Measurements from ENCODE around the gene RYR2.
"Not testable (repeated sequence)": the region's sequence is repeated elsewhere in the genome, so short reads cannot be mapped to it uniquely, and the experiment has no call there.

RYR2 gene

GRCh38 chr1:237145379-237146135 lies 103.6 kb downstream of the RYR2 start:
- no peak for DNase-seq (ENCODE audit: low spot score)

- no peak for DNase-seq (ENCODE audit: low spot score)
Observed at GRCh38 chr1:237146241-237146640, 104.3 kb downstream of the RYR2 start.

GRCh38 chr1:237149857-237150256 lies 107.9 kb downstream of the RYR2 start:
- DNase-seq (ENCODE audit: low spot score): no peak

GRCh38 chr1:237151979-237152378 lies 110.0 kb downstream of the RYR2 start:
- DNase-seq (ENCODE audit: low spot score): not testable (repeated sequence)

GRCh38 chr1:237152506-237153335 lies 110.7 kb downstream of the RYR2 start:
- no peak for DNase-seq (ENCODE audit: low spot score)

GRCh38 chr1:237154157-237154556 lies 112.2 kb downstream of the RYR2 start:
- no peak for DNase-seq (ENCODE audit: low spot score)

GRCh38 chr1:237164406-237165352 lies 122.7 kb downstream of the RYR2 start:
- DNase-seq (ENCODE audit: low spot score): no peak

- no peak for DNase-seq (ENCODE audit: low spot score)
Observed at GRCh38 chr1:237166086-237166485, 124.1 kb downstream of the RYR2 start.

GRCh38 chr1:237166593-237167101 lies 124.7 kb downstream of the RYR2 start:
- DNase-seq (ENCODE audit: low spot score): no peak

GRCh38 chr1:237170149-237170548 lies 128.2 kb downstream of the RYR2 start:
- DNase-seq (ENCODE audit: low spot score): no peak

- no peak for DNase-seq (ENCODE audit: low spot score)
Observed at GRCh38 chr1:237171454-237172117, 129.6 kb downstream of the RYR2 start.

- DNase-seq (ENCODE audit: low spot score): no peak
Observed at GRCh38 chr1:237172118-237172485, 130.1 kb downstream of the RYR2 start.

GRCh38 chr1:237179503-237179902 lies 137.5 kb downstream of the RYR2 start:
- no peak for DNase-seq (ENCODE audit: low spot score)

- no peak for DNase-seq (ENCODE audit: low spot score)
Observed at GRCh38 chr1:237180256-237180655, 138.3 kb downstream of the RYR2 start.

GRCh38 chr1:237181743-237182317 lies 139.8 kb downstream of the RYR2 start:
- DNase-seq (ENCODE audit: low spot score): no peak

GRCh38 chr1:237183963-237184540 lies 142.1 kb downstream of the RYR2 start:
- no peak for DNase-seq (ENCODE audit: low spot score)

GRCh38 chr1:237186675-237187074 lies 144.7 kb downstream of the RYR2 start:
- no peak for DNase-seq (ENCODE audit: low spot score)

- DNase-seq (ENCODE audit: low spot score): no peak
Observed at GRCh38 chr1:237187842-237188241, 145.9 kb downstream of the RYR2 start.

GRCh38 chr1:237191403-237191802 lies 149.4 kb downstream of the RYR2 start:
- DNase-seq (ENCODE audit: low spot score): no peak
